Measurements from ENCODE around the gene NDFIP2.

DNA sequence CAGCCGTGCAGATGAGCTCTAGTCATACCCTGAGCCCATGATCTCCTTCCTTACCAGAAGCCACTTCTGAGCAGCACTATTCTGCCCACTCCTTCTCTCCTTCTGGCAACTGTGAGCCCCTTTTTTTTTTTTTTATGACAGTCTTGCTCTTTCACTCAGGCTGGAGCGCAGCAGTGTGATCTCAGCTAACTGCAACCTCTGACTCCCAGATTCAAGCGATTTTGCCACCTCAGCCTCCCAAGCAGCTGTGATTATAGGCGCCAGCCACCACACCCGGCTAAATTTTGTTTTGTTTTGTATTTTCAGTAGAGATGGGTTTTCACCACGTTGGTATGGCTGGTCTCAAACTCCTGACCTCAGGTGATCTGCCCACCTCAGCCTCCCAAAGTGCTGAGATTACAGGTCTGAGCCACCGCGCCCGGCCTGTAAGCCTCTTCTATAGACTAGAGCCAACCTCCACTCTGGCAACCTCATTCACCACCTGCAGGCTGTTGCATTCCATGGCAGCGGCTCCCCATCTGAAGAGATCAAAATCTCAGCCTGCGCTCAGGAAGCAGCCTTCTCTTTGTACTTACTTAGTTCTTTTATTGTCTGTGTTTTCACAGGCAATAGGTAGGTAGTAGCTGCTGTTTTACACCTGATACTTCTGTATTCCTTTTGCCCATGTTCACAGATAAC is 34.8 kb upstream of the NDFIP2 start:
- TF ChIP-seq, protein P1, sequence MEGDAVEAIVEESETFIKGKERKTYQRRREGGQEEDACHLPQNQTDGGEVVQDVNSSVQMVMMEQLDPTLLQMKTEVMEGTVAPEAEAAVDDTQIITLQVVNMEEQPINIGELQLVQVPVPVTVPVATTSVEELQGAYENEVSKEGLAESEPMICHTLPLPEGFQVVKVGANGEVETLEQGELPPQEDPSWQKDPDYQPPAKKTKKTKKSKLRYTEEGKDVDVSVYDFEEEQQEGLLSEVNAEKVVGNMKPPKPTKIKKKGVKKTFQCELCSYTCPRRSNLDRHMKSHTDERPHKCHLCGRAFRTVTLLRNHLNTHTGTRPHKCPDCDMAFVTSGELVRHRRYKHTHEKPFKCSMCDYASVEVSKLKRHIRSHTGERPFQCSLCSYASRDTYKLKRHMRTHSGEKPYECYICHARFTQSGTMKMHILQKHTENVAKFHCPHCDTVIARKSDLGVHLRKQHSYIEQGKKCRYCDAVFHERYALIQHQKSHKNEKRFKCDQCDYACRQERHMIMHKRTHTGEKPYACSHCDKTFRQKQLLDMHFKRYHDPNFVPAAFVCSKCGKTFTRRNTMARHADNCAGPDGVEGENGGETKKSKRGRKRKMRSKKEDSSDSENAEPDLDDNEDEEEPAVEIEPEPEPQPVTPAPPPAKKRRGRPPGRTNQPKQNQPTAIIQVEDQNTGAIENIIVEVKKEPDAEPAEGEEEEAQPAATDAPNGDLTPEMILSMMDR (IDR thresholded peaks at IDR 0.05): no peak
- TF ChIP-seq POLR2A (IDR thresholded peaks at IDR 0.05): no peak
